Measurements from ENCODE around the gene BRINP2.

The BRINP2 gene

GRCh38 chr1:177173976-177174375 is 3.2 kb downstream of the BRINP2 start:
- Histone ChIP-seq H2BK15ac (ENCODE audit: low read depth, poor library complexity, severe bottlenecking) (no peak overlapping the region), H3K4me1 (ENCODE audit: control insufficient read depth, insufficient read depth, low read depth, low read length) (peaks cover 9% of the 10 kb centered on the region), H3K36me3 (ENCODE audit: control insufficient read depth in 1 of 2, insufficient read depth in 2 of 2, low read depth in 1 of 2, low read length in 2 of 2) (no peaks in the 10 kb centered on the region), H3K18ac (ENCODE audit: low read depth in 1 of 2, low read length in 2 of 2) (no peak overlapping the region), H2AK5ac (ENCODE audit: low read length, severe bottlenecking) (no peak overlapping the region), H2BK5ac (ENCODE audit: low read depth, low read length, poor library complexity, severe bottlenecking) (no peak overlapping the region), H4K91ac (ENCODE audit: low read length) (no peak overlapping the region), H3K9ac (ENCODE audit: low read length) (no peak overlapping the region), H4K8ac (ENCODE audit: low read length) (no peak overlapping the region), H3K4me3 (ENCODE audit: insufficient read depth in 1 of 2, low read depth in 1 of 2, low read length in 2 of 2) (no peak overlapping the region), H3K27me3 (ENCODE audit: control insufficient read depth in 1 of 2, insufficient read depth in 1 of 2, low read length in 2 of 2) (peaks cover 71% of the 10 kb centered on the region in 2 experiments), H2AFZ (ENCODE audit: low read depth, low read length) (no peak overlapping the region), H2BK12ac (ENCODE audit: low read length in 2 of 2) (no peak overlapping the region), H3K4ac (ENCODE audit: low read depth in 1 of 2, low read length in 2 of 2) (no peak overlapping the region), H3K23ac (ENCODE audit: low read length in 2 of 2) (no peak overlapping the region), H3K14ac (ENCODE audit: low read length in 2 of 2) (no peak overlapping the region), H3K79me1 (replicated peaks; ENCODE audit: low read length, poor library complexity, severe bottlenecking) (no peaks in the 10 kb centered on the region), H3K4me2 (ENCODE audit: low read length, poor library complexity, severe bottlenecking) (no peak overlapping the region), H3K9me3 (ENCODE audit: control insufficient read depth, low read length) (no peaks in the 10 kb centered on the region), H3K27ac (ENCODE audit: low read length, poor library complexity, severe bottlenecking) (no peak overlapping the region), H2BK120ac (ENCODE audit: low read depth, low read length) (no peak overlapping the region)
- no peak for DNase-seq
- 97% methylated on average over 1 of the region's 2 CpGs for whole genome bisulfite sequencing

GRCh38 chr1:177174921-177175634 is 4.3 kb downstream of the BRINP2 start:
- H3K27ac ChIP-seq (ENCODE audit: low read length, poor library complexity, severe bottlenecking), result no peak overlapping the region
- H2BK5ac ChIP-seq (ENCODE audit: low read depth, low read length, poor library complexity, severe bottlenecking), result no peak overlapping the region
- H3K14ac ChIP-seq (ENCODE audit: low read length in 2 of 2), result no peak overlapping the region
- H2BK12ac ChIP-seq (ENCODE audit: low read length in 2 of 2), result no peak overlapping the region
- no peak overlapping the region for H2AFZ ChIP-seq (ENCODE audit: low read depth, low read length)
- H3K4me3 ChIP-seq (ENCODE audit: insufficient read depth in 1 of 2, low read depth in 1 of 2, low read length in 2 of 2), result no peak overlapping the region
- no peak overlapping the region for H3K4me2 ChIP-seq (ENCODE audit: low read length, poor library complexity, severe bottlenecking)
- H2BK15ac ChIP-seq (ENCODE audit: low read depth, poor library complexity, severe bottlenecking), result no peak overlapping the region
- no peak overlapping the region for H4K91ac ChIP-seq (ENCODE audit: low read length)
- H3K4me1 ChIP-seq (ENCODE audit: control insufficient read depth, insufficient read depth, low read depth, low read length), result peaks cover 9% of the 10 kb centered on the region
- no peaks in the 10 kb centered on the region for H3K9me3 ChIP-seq (ENCODE audit: control insufficient read depth, low read length)
- DNase-seq, result no peak
- H2AK5ac ChIP-seq (ENCODE audit: low read length, severe bottlenecking), result no peak overlapping the region
- no peak overlapping the region for H3K4ac ChIP-seq (ENCODE audit: low read depth in 1 of 2, low read length in 2 of 2)
- no peak overlapping the region for H3K9ac ChIP-seq (ENCODE audit: low read length)
- WGBS, result 79% methylated on average over 6 of the region's 6 CpGs
- peaks cover 67 to 71% of the 10 kb centered on the region in 2 experiments for H3K27me3 ChIP-seq (ENCODE audit: control insufficient read depth in 1 of 2, insufficient read depth in 1 of 2, low read length in 2 of 2)
- no peak overlapping the region for H3K23ac ChIP-seq (ENCODE audit: low read length in 2 of 2)
- H2BK120ac ChIP-seq (ENCODE audit: low read depth, low read length), result no peak overlapping the region
- H3K18ac ChIP-seq (ENCODE audit: low read depth in 1 of 2, low read length in 2 of 2), result no peak overlapping the region
- H3K79me1 ChIP-seq (replicated peaks; ENCODE audit: low read length, poor library complexity, severe bottlenecking), result no peaks in the 10 kb centered on the region
- H4K8ac ChIP-seq (ENCODE audit: low read length), result peak overlapping the region; percentile 56
- no peaks in the 10 kb centered on the region for H3K36me3 ChIP-seq (ENCODE audit: control insufficient read depth in 1 of 2, insufficient read depth in 2 of 2, low read depth in 1 of 2, low read length in 2 of 2)

DNA sequence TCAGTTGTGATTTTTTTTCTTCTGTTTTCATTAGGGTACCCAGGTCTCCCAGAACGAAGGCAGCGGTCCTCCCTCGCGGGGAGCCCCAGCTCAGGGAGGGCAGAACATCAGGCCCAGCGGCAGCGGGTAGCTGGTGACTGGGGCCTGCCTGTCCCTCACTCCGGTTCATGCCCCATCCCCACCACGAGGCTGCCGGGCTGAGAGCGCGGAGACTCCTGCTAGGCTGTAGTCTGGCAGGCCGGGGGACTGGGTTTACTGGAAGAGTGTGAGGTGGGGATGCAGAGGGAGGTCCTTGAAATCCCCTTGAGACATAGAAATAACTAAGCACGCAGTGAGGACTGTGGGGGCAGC is 10.5 kb downstream of the BRINP2 start:
- Histone ChIP-seq H2AK5ac (ENCODE audit: low read length, severe bottlenecking) (no peak overlapping the region), H4K8ac (ENCODE audit: low read length) (peak overlapping the region; percentile 35), H2BK5ac (ENCODE audit: low read depth, low read length, poor library complexity, severe bottlenecking) (no peak overlapping the region), H3K9ac (ENCODE audit: low read length) (peak overlapping the region; percentile 57), H4K91ac (ENCODE audit: low read length) (no peak overlapping the region), H3K27me3 (ENCODE audit: control insufficient read depth in 1 of 2, insufficient read depth in 1 of 2, low read length in 2 of 2) (peaks cover 30 to 51% of the 10 kb centered on the region in 2 experiments), H3K4me1 (ENCODE audit: control insufficient read depth, insufficient read depth, low read depth, low read length) (peaks cover 6% of the 10 kb centered on the region), H3K4ac (ENCODE audit: low read depth in 1 of 2, low read length in 2 of 2) (no peak overlapping the region), H3K4me3 (ENCODE audit: insufficient read depth in 1 of 2, low read depth in 1 of 2, low read length in 2 of 2) (peak overlapping the region in 1 of 2 experiments; percentile 70), H2BK12ac (ENCODE audit: low read length in 2 of 2) (peak overlapping the region in 1 of 2 experiments; percentile 80), H3K4me2 (ENCODE audit: low read length, poor library complexity, severe bottlenecking) (peak overlapping the region; percentile 82), H3K18ac (ENCODE audit: low read depth in 1 of 2, low read length in 2 of 2) (peak overlapping the region in 1 of 2 experiments; percentile 41), H3K9me3 (ENCODE audit: control insufficient read depth, low read length) (no peaks in the 10 kb centered on the region), H2BK15ac (ENCODE audit: low read depth, poor library complexity, severe bottlenecking) (no peak overlapping the region), H2AFZ (ENCODE audit: low read depth, low read length) (peak overlapping the region; percentile 78), H3K14ac (ENCODE audit: low read length in 2 of 2) (no peak overlapping the region), H3K36me3 (ENCODE audit: control insufficient read depth in 1 of 2, insufficient read depth in 2 of 2, low read depth in 1 of 2, low read length in 2 of 2) (no peaks in the 10 kb centered on the region), H2BK120ac (ENCODE audit: low read depth, low read length) (no peak overlapping the region), H3K23ac (ENCODE audit: low read length in 2 of 2) (no peak overlapping the region), H3K27ac (ENCODE audit: low read length, poor library complexity, severe bottlenecking) (no peak overlapping the region), H3K79me1 (replicated peaks; ENCODE audit: low read length, poor library complexity, severe bottlenecking) (no peaks in the 10 kb centered on the region)
- no peak for DNase-seq
- WGBS, result 12% methylated on average over 12 of the region's 13 CpGs

GRCh38 chr1:177181631-177182291 is 11.0 kb downstream of the BRINP2 start:
- H2BK5ac ChIP-seq (ENCODE audit: low read depth, low read length, poor library complexity, severe bottlenecking), result no peak overlapping the region
- H3K36me3 ChIP-seq (ENCODE audit: control insufficient read depth in 1 of 2, insufficient read depth in 2 of 2, low read depth in 1 of 2, low read length in 2 of 2), result no peaks in the 10 kb centered on the region
- peaks cover 30 to 51% of the 10 kb centered on the region in 2 experiments for H3K27me3 ChIP-seq (ENCODE audit: control insufficient read depth in 1 of 2, insufficient read depth in 1 of 2, low read length in 2 of 2)
- 0% methylated on average over 32 of the region's 32 CpGs for WGBS
- peak overlapping the region in 1 of 2 experiments; percentile 41 for H3K18ac ChIP-seq (ENCODE audit: low read depth in 1 of 2, low read length in 2 of 2)
- no peak overlapping the region for H3K23ac ChIP-seq (ENCODE audit: low read length in 2 of 2)
- H3K4me2 ChIP-seq (ENCODE audit: low read length, poor library complexity, severe bottlenecking), result peak overlapping the region; percentile 82
- H3K9me3 ChIP-seq (ENCODE audit: control insufficient read depth, low read length), result no peaks in the 10 kb centered on the region
- H3K9ac ChIP-seq (ENCODE audit: low read length), result peak overlapping the region; percentile 57
- peak overlapping the region in 1 of 2 experiments; percentile 70 for H3K4me3 ChIP-seq (ENCODE audit: insufficient read depth in 1 of 2, low read depth in 1 of 2, low read length in 2 of 2)
- DNase-seq, result peak; percentile 63
- no peak overlapping the region for H2BK120ac ChIP-seq (ENCODE audit: low read depth, low read length)
- H2BK15ac ChIP-seq (ENCODE audit: low read depth, poor library complexity, severe bottlenecking), result no peak overlapping the region
- H3K79me1 ChIP-seq (replicated peaks; ENCODE audit: low read length, poor library complexity, severe bottlenecking), result no peaks in the 10 kb centered on the region
- no peak overlapping the region for H4K91ac ChIP-seq (ENCODE audit: low read length)
- H2AFZ ChIP-seq (ENCODE audit: low read depth, low read length), result peak overlapping the region; percentile 78
- no peak overlapping the region for H3K4ac ChIP-seq (ENCODE audit: low read depth in 1 of 2, low read length in 2 of 2)
- H4K8ac ChIP-seq (ENCODE audit: low read length), result peak overlapping the region; percentile 35
- H2BK12ac ChIP-seq (ENCODE audit: low read length in 2 of 2), result peak overlapping the region in 1 of 2 experiments; percentile 80
- H3K4me1 ChIP-seq (ENCODE audit: control insufficient read depth, insufficient read depth, low read depth, low read length), result peaks cover 6% of the 10 kb centered on the region
- no peak overlapping the region for H2AK5ac ChIP-seq (ENCODE audit: low read length, severe bottlenecking)
- H3K27ac ChIP-seq (ENCODE audit: low read length, poor library complexity, severe bottlenecking), result no peak overlapping the region
- no peak overlapping the region for H3K14ac ChIP-seq (ENCODE audit: low read length in 2 of 2)

All from mesenchymal stem cell (in vitro differentiated cells and primary cell).